Measurements from ENCODE around the gene LCN15.

LCN15 gene

GRCh38 chr9:136721339-136722092 is 42.8 kb downstream of the LCN15 start:
- no peak for DNase-seq (ENCODE audit: low read depth)
- TF ChIP-seq CTCF (IDR thresholded peaks at IDR 0.05; ENCODE audit: control insufficient read depth, insufficient read depth, low read depth, low read length, missing control alignments), result no peak
- no peak overlapping the region for H3K4me3 ChIP-seq (ENCODE audit: control insufficient read depth, low read depth, low read length)

- no peak overlapping the region for H3K4me3 ChIP-seq (ENCODE audit: control insufficient read depth, low read depth, low read length)
- no peak for TF ChIP-seq CTCF (IDR thresholded peaks at IDR 0.05; ENCODE audit: control insufficient read depth, insufficient read depth, low read depth, low read length, missing control alignments)
- DNase-seq (ENCODE audit: low read depth), result no peak
These were observed 43.4 kb downstream of the LCN15 start for GRCh38 chr9:136720898-136721338.

GRCh38 chr9:136720251-136720897 is 43.9 kb downstream of the LCN15 start:
- no peak for DNase-seq (ENCODE audit: low read depth)
- TF ChIP-seq CTCF (IDR thresholded peaks at IDR 0.05; ENCODE audit: control insufficient read depth, insufficient read depth, low read depth, low read length, missing control alignments), result no peak

GRCh38 chr9:136719195-136719880 is 45.0 kb downstream of the LCN15 start:
- no peak overlapping the region for H3K4me3 ChIP-seq (ENCODE audit: control insufficient read depth, low read depth, low read length)
- no peak for DNase-seq (ENCODE audit: low read depth)
- no peak for TF ChIP-seq CTCF (IDR thresholded peaks at IDR 0.05; ENCODE audit: control insufficient read depth, insufficient read depth, low read depth, low read length, missing control alignments)

More at GRCh38 chr9:136720251-136720897, 43.9 kb downstream of the LCN15 start:
- H3K4me3 ChIP-seq (ENCODE audit: control insufficient read depth, low read depth, low read length), result no peak overlapping the region

GRCh38 chr9:136718345-136719194 is 45.7 kb downstream of the LCN15 start:
- no peak overlapping the region for H3K4me3 ChIP-seq (ENCODE audit: control insufficient read depth, low read depth, low read length)
- DNase-seq (ENCODE audit: low read depth), result no peak
- TF ChIP-seq CTCF (IDR thresholded peaks at IDR 0.05; ENCODE audit: control insufficient read depth, insufficient read depth, low read depth, low read length, missing control alignments), result no peak

GRCh38 chr9:136717399-136717798 is 46.9 kb downstream of the LCN15 start:
- no peak for DNase-seq (ENCODE audit: low read depth)
- H3K4me3 ChIP-seq (ENCODE audit: control insufficient read depth, low read depth, low read length), result no peak overlapping the region
- no peak for TF ChIP-seq CTCF (IDR thresholded peaks at IDR 0.05; ENCODE audit: control insufficient read depth, insufficient read depth, low read depth, low read length, missing control alignments)
